Measurements from ENCODE around the gene GMDS.

GRCh38 chr6:1626481-1626880, 618.9 kb downstream of the GMDS start:
- TF ChIP-seq, protein P1, sequence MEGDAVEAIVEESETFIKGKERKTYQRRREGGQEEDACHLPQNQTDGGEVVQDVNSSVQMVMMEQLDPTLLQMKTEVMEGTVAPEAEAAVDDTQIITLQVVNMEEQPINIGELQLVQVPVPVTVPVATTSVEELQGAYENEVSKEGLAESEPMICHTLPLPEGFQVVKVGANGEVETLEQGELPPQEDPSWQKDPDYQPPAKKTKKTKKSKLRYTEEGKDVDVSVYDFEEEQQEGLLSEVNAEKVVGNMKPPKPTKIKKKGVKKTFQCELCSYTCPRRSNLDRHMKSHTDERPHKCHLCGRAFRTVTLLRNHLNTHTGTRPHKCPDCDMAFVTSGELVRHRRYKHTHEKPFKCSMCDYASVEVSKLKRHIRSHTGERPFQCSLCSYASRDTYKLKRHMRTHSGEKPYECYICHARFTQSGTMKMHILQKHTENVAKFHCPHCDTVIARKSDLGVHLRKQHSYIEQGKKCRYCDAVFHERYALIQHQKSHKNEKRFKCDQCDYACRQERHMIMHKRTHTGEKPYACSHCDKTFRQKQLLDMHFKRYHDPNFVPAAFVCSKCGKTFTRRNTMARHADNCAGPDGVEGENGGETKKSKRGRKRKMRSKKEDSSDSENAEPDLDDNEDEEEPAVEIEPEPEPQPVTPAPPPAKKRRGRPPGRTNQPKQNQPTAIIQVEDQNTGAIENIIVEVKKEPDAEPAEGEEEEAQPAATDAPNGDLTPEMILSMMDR (IDR thresholded peaks at IDR 0.05): no peak
- TF ChIP-seq POLR2A (IDR thresholded peaks at IDR 0.05): no peak

Measured in heart left ventricle (tissue), 13 donors.